GM18861 (cell line): ENCODE measurements around the gene SGTB.
A peak's percentile ranks its signal among the peaks of the same experiment; 100 is the strongest.

Source experiments
- ATAC-seq: cut with Tn5 transposase; IDR thresholded peaks from one replicate; pipeline ENCODE4 v1.9.1; 2021; ENCODE audit not compliant: unreplicated experiment

Gene SGTB, protein sequence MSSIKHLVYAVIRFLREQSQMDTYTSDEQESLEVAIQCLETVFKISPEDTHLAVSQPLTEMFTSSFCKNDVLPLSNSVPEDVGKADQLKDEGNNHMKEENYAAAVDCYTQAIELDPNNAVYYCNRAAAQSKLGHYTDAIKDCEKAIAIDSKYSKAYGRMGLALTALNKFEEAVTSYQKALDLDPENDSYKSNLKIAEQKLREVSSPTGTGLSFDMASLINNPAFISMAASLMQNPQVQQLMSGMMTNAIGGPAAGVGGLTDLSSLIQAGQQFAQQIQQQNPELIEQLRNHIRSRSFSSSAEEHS

DNA sequence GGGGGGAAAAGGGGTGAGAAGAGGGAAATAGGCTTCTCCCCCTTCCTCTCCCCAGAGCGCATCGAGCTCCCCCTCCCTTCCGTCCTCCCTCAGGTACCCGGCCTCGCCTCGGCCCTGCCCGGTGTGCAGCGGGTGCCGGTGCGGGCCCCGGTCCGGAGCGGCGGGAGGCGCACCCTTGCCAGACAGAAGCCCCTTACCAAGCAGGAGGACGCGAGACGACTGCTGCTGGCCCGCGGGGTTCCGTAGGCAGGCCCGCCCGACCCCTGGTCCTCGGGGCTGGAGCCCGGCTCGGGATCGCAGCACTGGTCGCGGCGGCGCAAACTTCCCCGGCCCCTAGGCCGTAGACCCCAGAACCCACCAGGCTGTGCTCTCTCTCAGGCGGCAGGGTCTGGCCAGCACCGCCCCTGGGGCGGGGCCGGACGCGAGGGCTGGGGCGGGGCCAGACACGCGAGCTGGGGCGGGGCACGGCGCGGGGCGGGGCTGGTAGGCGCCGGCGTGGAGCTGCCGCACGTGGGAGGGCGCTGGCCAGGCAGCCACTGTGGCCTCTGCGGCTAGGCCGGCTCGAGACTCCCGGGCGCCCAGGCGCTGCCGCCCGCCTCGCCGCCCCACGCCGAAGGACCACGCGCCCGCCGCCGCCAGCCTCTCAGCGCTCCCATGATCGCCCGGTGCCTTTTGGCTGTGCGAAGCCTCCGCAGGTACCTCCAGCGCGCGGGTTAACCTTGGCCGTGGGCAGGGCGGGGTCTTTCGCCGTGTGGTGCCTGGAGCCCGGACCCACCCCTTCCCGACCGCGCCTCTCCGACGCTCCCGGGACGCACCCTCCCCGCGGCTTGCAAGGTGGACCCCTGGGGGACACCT, at the start of gene SGTB, which contains the start of gene NLN:
Gene SGTB, minus strand, starts transcription at position 390 of the 855 bp plus-strand sequence. CDS start 1,302 bp downstream, outside the sequence.
Gene NLN, plus strand, starts transcription at position 486 of the 855 bp plus-strand sequence. Its CDS starts 169 bp downstream, at position 655.
- peak; percentile 79 for ATAC-seq

- ATAC-seq = no peak
Observed at GRCh38 chr5:65771266-65771665, 49.4 kb upstream of the SGTB start.

DNA sequence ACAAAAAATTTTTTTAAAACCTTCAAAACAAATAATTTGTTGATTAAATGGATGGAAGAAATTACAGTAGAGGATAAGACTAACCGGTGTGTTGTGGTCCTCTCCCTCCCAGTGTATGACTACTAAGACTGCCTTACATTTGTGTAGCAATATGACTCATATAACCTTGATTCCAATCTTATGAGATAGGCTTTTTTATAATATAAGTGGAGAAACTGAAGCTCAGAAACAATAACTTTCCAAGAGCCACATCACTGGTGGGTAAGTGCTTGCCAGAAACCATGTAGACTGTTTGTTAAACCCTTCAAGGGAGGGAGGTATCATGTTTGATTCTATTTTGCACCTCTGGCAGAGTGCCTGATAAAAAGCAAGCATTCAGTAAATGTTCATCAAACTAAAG, 47.6 kb upstream of the SGTB start:
- no peak for ATAC-seq

- no peak for ATAC-seq
Observed at GRCh38 chr5:65768723-65769346, 46.9 kb upstream of the SGTB start.

GRCh38 chr5:65767565-65767964, 45.7 kb upstream of the SGTB start:
- no peak for ATAC-seq

- ATAC-seq = no peak
Observed at GRCh38 chr5:65766781-65767180, 44.9 kb upstream of the SGTB start.

GRCh38 chr5:65766175-65766574, 44.3 kb upstream of the SGTB start:
- no peak for ATAC-seq

GRCh38 chr5:65765582-65765981, 43.7 kb upstream of the SGTB start:
- ATAC-seq = no peak

- ATAC-seq = no peak
Observed at GRCh38 chr5:65762234-65762633, 40.3 kb upstream of the SGTB start.

- ATAC-seq = no peak
Observed at GRCh38 chr5:65760504-65761275, 38.8 kb upstream of the SGTB start.

GRCh38 chr5:65758546-65759144, 36.7 kb upstream of the SGTB start:
- no peak for ATAC-seq

- no peak for ATAC-seq
Observed at GRCh38 chr5:65753189-65753588, 31.3 kb upstream of the SGTB start.

DNA sequence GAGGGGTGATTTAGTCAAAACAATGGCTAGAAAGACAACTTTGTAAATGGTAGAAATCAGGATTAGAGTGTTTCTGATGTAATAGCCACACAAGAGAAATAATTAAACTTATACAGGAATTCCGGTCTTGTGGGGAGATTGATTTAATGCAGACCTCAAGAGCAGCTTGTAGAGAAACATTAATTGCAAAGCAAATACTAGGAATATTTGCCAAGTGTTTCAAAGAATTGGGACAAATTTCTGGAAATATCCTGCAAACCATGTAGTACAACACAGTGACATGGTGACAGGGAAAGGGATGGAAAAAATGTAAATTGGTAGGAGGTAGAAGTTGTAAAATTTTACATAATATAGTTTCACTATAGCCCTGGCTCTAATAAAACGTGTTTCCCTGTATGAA, 29.0 kb upstream of the SGTB start:
- no peak for ATAC-seq

GRCh38 chr5:65749956-65750355, 28.0 kb upstream of the SGTB start:
- ATAC-seq = no peak

DNA sequence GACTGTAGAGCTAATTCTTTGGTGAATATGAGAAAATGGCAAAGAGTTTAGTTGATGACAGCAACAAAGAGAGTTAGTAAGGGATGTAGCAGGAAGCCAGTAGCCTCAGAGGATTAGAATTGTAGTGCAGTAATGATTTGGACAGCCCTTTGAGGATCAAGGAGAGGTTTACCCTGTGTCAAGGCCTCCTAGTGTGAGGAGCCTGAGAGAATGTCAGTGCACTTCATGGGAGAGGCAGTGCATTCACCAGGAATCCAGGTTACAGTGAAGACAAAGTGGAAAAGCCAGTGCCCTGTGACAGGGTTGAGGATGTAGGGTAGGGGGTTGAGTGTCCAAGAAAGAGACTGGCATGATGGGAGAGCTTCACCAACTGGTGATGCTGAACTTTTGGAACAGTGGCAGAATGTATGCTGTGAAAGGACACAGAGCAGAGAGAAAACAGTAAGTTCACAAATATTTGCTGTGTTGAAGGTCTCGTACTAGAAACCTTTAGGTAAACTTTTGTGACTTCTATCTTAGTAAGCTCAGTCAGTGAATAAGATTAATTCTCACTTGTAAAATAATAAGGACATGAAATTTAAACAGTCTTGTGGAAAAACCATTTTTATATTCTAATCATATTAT, 27.4 kb upstream of the SGTB start:
- ATAC-seq = no peak

GRCh38 chr5:65742565-65743231, 20.8 kb upstream of the SGTB start:
- peak; percentile 87 for ATAC-seq

- no peak for ATAC-seq
Observed at GRCh38 chr5:65739162-65739561, 17.3 kb upstream of the SGTB start.

DNA sequence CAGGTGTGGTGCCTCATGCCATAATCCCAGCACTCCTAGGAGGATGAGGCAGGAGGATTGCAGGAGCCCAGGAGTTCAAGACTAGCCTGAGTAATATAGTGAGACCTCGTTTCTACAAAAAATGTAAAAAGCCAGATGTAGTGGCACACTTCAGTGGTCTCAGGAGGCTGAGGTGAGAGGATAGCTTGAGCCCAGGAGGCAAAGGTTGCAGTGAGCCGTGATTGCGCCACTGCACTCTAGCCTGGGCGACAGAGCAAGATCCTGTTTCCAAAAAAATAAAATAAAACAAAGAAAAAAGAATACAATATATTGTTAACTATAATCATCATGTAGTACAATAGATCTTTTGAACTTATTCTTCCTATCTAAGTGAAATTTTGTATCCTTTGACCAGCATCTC, 16.4 kb upstream of the SGTB start:
- ATAC-seq = no peak

GRCh38 chr5:65737842-65738241, 15.9 kb upstream of the SGTB start:
- ATAC-seq = no peak

DNA sequence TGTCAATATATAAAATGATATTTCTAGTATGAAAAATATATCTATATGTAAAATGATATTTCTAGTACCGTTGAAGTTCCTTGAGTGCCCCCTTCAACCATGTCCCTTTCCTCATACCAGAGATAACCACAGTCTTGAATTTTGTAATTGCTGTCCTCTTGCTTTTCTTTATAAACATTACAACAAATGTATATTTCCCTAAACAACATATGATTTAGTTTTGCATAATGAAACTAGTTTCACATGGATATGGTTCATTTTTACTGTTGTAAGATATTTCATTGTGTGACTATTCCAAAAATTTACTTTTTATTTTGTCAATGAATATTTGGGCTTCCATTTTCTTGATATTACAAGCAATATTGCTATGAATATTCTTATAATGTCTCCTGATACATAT, 14.1 kb upstream of the SGTB start:
- ATAC-seq = no peak
